Caco-2 (cell line): ENCODE measurements around the gene MOB3C. TPM values are rescaled to one million over a fixed set of nuclear protein-coding genes. Genes with fewer than 3 reads are reported as not detected.

Experiments used
- BruUV-seq: library from RNA; stranded (reverse); fragments of 400-500 nt; replicated peaks from 2 replicates; lab custom pipeline; 2021; lab: Mats Ljungman, UMichigan
- CTCF ChIA-PET: fragments of 300-600 bp; sonication (Branson Sonifier 250); formaldehyde crosslinking; loops from one replicate; lab custom pipeline; 2022; ENCODE audit warnings: antibody characterized with exemption; lab: Charles Lee
- POLR2A ChIA-PET: fragments of 300-600 bp; sonication (Branson Sonifier 250); formaldehyde crosslinking; loops from one replicate; lab custom pipeline; 2022; ENCODE audit warnings: antibody characterized with exemption; lab: Charles Lee
- DNase-seq, 2 experiments: peaks; one replicate each; pipeline versions ENCODE4 v3.0.0 to v3.0.0-alpha.2; 2020 to 2022
- H3K27me3 ChIP-seq: replicated peaks from 2 replicates; pipeline ENCODE4 v1.6.0; 2011; ENCODE audit warnings: low read length; ENCODE audit not compliant: control insufficient read depth, insufficient read depth
- H3K36me3 ChIP-seq: 2 replicates; pipeline ENCODE4 v1.5.1; 2011; ENCODE audit warnings: low read length; ENCODE audit not compliant: control insufficient read depth, insufficient read depth
- H3K4me1 ChIP-seq: fragments of 250-450 bp; sonication (Bioruptor Pico); 2 replicates; pipeline ENCODE4 v1.5.1; 2020; ENCODE audit warnings: mild to moderate bottlenecking
- H3K4me3 ChIP-seq: 2 replicates; pipeline ENCODE4 v1.5.1; 2011; ENCODE audit warnings: low read depth, mild to moderate bottlenecking, control low read depth, low read length
- H3K9me3 ChIP-seq: fragments of 250-450 bp; sonication (Bioruptor Pico); 2 replicates; pipeline ENCODE4 v1.5.1; 2020; ENCODE audit warnings: mild to moderate bottlenecking, moderate library complexity
- H3K27ac Mint-ChIP-seq: one replicate; pipeline ENCODE4 v1.8.0; 2022; ENCODE audit warnings: mixed read lengths; ENCODE audit not compliant: unreplicated experiment
- H3K27me3 Mint-ChIP-seq: one replicate; pipeline ENCODE4 v1.8.0; 2022; ENCODE audit warnings: mixed read lengths; ENCODE audit not compliant: insufficient read depth, unreplicated experiment
- H3K36me3 Mint-ChIP-seq: one replicate; pipeline ENCODE4 v1.8.0; 2022; ENCODE audit warnings: mild to moderate bottlenecking, mixed read lengths; ENCODE audit not compliant: insufficient read depth, unreplicated experiment
- H3K4me1 Mint-ChIP-seq: one replicate; pipeline ENCODE4 v1.8.0; 2022; ENCODE audit warnings: low read depth, mixed read lengths; ENCODE audit not compliant: unreplicated experiment
- H3K4me3 Mint-ChIP-seq: one replicate; pipeline ENCODE4 v1.8.0; 2022; ENCODE audit warnings: mild to moderate bottlenecking, moderate library complexity, mixed read lengths; ENCODE audit not compliant: unreplicated experiment
- H3K9me3 Mint-ChIP-seq: one replicate; pipeline ENCODE4 v1.8.0; 2022; ENCODE audit warnings: mixed read lengths; ENCODE audit not compliant: unreplicated experiment
- CTCF ChIP-seq, 2 experiments: fragments of 200-600 bp in 1 of 2; IDR thresholded peaks; 1 replicate in 1 of 2; 2 replicates in 1 of 2; pipeline versions ENCODE4 v1.5.1 to v1.8.0; 2011 to 2022; ENCODE audit warnings: antibody characterized with exemption in 1 of 2, control low read depth in 1 of 2, inconsistent platforms in 1 of 2, low read depth in 1 of 2, low read length in 1 of 2, mild to moderate bottlenecking in 1 of 2, moderate library complexity in 1 of 2; ENCODE audit not compliant: insufficient read depth in 1 of 2, severe bottlenecking in 1 of 2, unreplicated experiment in 1 of 2
- intact Hi-C: fragments of 100-400 bp; cut with micrococcal nuclease; formaldehyde crosslinking; loops from one replicate; pipeline ENCODE4 v1.10.0; 2022; ENCODE audit not compliant: unreplicated experiment
- total RNA-seq: library from RNA; stranded (reverse); gene quantifications from 2 replicates; pipeline ENCODE4 v1.2.3, GENCODE V29; 2022

MOB3C gene
- total RNA-seq, 1 experiment from 2014 or later: 1.6 TPM

GRCh38 chr1:46617833-46618232 is 1.2 kb upstream of the MOB3C start:
- Mint-ChIP-seq H3K27me3 (no peaks in the 10 kb centered on the region), H3K4me3 (peak overlapping the region; percentile 87), H3K27ac (no peak overlapping the region), H3K4me1 (peaks cover 13% of the 10 kb centered on the region), H3K36me3 (peaks cover 6% of the 10 kb centered on the region), H3K9me3 (no peaks in the 10 kb centered on the region)
- Histone ChIP-seq H3K4me1 (no peaks in the 10 kb centered on the region; the same call in 1 of the 2 replicates), H3K36me3 (no peaks in the 10 kb centered on the region), H3K4me3 (no peak overlapping the region), H3K27me3 (no peaks in the 10 kb centered on the region), H3K9me3 (no peaks in the 10 kb centered on the region)
- DNase-seq: no peak
- CTCF ChIA-PET: no interaction called here
- TF ChIP-seq CTCF (IDR thresholded peaks at IDR 0.05; ENCODE audit: insufficient read depth in 1 of 2, low read depth in 1 of 2, low read length in 1 of 2, severe bottlenecking in 1 of 2, unreplicated experiment in 1 of 2): no peak
- POLR2A ChIA-PET: no interaction called here
- intact Hi-C loops: no loop called here
- BruUV-seq: no TSS peak

GRCh38 chr1:46617108-46617800 is 643 bp upstream of the MOB3C start:
- ChIA-PET CTCF (interaction anchor here (1.1 to 1.4 kb wide), 2 partner anchors 13 to 108 kb away, joined by 5 to 8 read pairs; partner anchors contain the start of gene MKNK1), POLR2A (interaction anchor here (2.3 kb wide), 1 partner anchor 13 kb away, joined by 18 read pairs; the partner anchor contains the start of gene MKNK1)
- H3K4me3 ChIP-seq: peak overlapping the region; percentile 84
- H3K36me3 Mint-ChIP-seq: peaks cover 6% of the 10 kb centered on the region
- no peaks in the 10 kb centered on the region for H3K27me3 Mint-ChIP-seq
- TF ChIP-seq CTCF (IDR thresholded peaks at IDR 0.05; ENCODE audit: insufficient read depth in 1 of 2, low read depth in 1 of 2, low read length in 1 of 2, severe bottlenecking in 1 of 2, unreplicated experiment in 1 of 2): no peak
- peak overlapping the region; percentile 81 for H3K27ac Mint-ChIP-seq
- no peaks in the 10 kb centered on the region for H3K9me3 ChIP-seq
- peak overlapping the region; percentile 87 for H3K4me3 Mint-ChIP-seq
- H3K36me3 ChIP-seq: no peaks in the 10 kb centered on the region
- BruUV-seq: no TSS peak
- peaks cover 13% of the 10 kb centered on the region for H3K4me1 Mint-ChIP-seq
- no peak for DNase-seq
- no peaks in the 10 kb centered on the region; the same call in 1 of the 2 replicates for H3K4me1 ChIP-seq
- no peaks in the 10 kb centered on the region for H3K27me3 ChIP-seq
- no peaks in the 10 kb centered on the region for H3K9me3 Mint-ChIP-seq
- intact Hi-C loops: no loop called here

- no peaks in the 10 kb centered on the region for H3K9me3 Mint-ChIP-seq
- H3K9me3 ChIP-seq: no peaks in the 10 kb centered on the region
- no peaks in the 10 kb centered on the region for H3K27me3 Mint-ChIP-seq
- no peaks in the 10 kb centered on the region; the same call in 1 of the 2 replicates for H3K4me1 ChIP-seq
- no peak for DNase-seq
- ChIA-PET POLR2A (interaction anchor here (2.3 kb wide), 1 partner anchor 12 kb away, joined by 18 read pairs; the partner anchor contains the start of gene MKNK1), CTCF (no interaction called here)
- H3K27ac Mint-ChIP-seq: no peak overlapping the region
- no TSS peak for BruUV-seq
- H3K4me3 Mint-ChIP-seq: peak overlapping the region; percentile 87
- H3K36me3 Mint-ChIP-seq: peaks cover 6% of the 10 kb centered on the region
- intact Hi-C loops: no loop called here
- H3K27me3 ChIP-seq: no peaks in the 10 kb centered on the region
- peak overlapping the region; percentile 84 for H3K4me3 ChIP-seq
- H3K36me3 ChIP-seq: no peaks in the 10 kb centered on the region
- no peak for TF ChIP-seq CTCF (IDR thresholded peaks at IDR 0.05; ENCODE audit: insufficient read depth in 1 of 2, low read depth in 1 of 2, low read length in 1 of 2, severe bottlenecking in 1 of 2, unreplicated experiment in 1 of 2)
- peaks cover 13% of the 10 kb centered on the region for H3K4me1 Mint-ChIP-seq
These were observed 876 bp downstream of the MOB3C start for GRCh38 chr1:46615735-46616134.
